Mesangial cell (primary cell): ENCODE results near the gene DSC3. TPM values are rescaled to one million over a fixed set of nuclear protein-coding genes. Genes with fewer than 3 reads are reported as not detected.

ENCODE experiments used
- total RNA-seq: library from RNA; depleted of rRNA; stranded (reverse); fragments of >200 nt; gene quantifications from 2 replicates; pipeline ENCODE4 v1.2.3, GENCODE V29; 2015

DSC3 gene
- total RNA-seq = 1.6 and 5.4 TPM in 2 replicates

GRCh38 chr18:31042406-31043181, at the start of gene DSC3:
TSS of gene DSC3 (minus strand) at chr18:31042742. CDS start at chr18:31042660, 82 bp downstream.

Other genes with a start within 250 kb of the DSC3 start
- gene DSC2, start 59.7 kb upstream of the DSC3 start, total RNA-seq = 10.4 TPM in 2 replicates
- gene DSC1, start 120.1 kb upstream of the DSC3 start, total RNA-seq = not detected in 2 replicates